BE2C (cell line): ENCODE measurements around the gene EIF1.
A peak's percentile ranks its signal among the peaks of the same experiment; 100 is the strongest.

Source experiments
- DNase-seq: peaks from one replicate; pipeline ENCODE4 v3.0.0-alpha.2; 2020
- H3K27me3 ChIP-seq: fragments of 250-450 bp; sonication (Bioruptor Pico); 2 replicates; pipeline ENCODE4 v1.5.1; 2020; ENCODE audit warnings: mild to moderate bottlenecking
- H3K36me3 ChIP-seq: fragments of 250-450 bp; sonication (Bioruptor Pico); 2 replicates; pipeline ENCODE4 v1.5.1; 2020; ENCODE audit warnings: mild to moderate bottlenecking
- H3K4me1 ChIP-seq: fragments of 250-450 bp; sonication (Bioruptor Pico); 2 replicates; pipeline ENCODE4 v1.5.1; 2020
- H3K4me3 ChIP-seq: 2 replicates; pipeline ENCODE4 v1.5.1; 2011; ENCODE audit warnings: low read depth, low read length
- H3K9me3 ChIP-seq: fragments of 250-450 bp; sonication (Bioruptor Pico); 2 replicates; pipeline ENCODE4 v1.5.1; 2020
- TF ChIP-seq, protein P1 (sequence below): IDR thresholded peaks from 2 replicates; pipeline ENCODE4 v1.5.1; 2012; ENCODE audit warnings: mild to moderate bottlenecking, low read depth, low read length

Gene EIF1

DNA sequence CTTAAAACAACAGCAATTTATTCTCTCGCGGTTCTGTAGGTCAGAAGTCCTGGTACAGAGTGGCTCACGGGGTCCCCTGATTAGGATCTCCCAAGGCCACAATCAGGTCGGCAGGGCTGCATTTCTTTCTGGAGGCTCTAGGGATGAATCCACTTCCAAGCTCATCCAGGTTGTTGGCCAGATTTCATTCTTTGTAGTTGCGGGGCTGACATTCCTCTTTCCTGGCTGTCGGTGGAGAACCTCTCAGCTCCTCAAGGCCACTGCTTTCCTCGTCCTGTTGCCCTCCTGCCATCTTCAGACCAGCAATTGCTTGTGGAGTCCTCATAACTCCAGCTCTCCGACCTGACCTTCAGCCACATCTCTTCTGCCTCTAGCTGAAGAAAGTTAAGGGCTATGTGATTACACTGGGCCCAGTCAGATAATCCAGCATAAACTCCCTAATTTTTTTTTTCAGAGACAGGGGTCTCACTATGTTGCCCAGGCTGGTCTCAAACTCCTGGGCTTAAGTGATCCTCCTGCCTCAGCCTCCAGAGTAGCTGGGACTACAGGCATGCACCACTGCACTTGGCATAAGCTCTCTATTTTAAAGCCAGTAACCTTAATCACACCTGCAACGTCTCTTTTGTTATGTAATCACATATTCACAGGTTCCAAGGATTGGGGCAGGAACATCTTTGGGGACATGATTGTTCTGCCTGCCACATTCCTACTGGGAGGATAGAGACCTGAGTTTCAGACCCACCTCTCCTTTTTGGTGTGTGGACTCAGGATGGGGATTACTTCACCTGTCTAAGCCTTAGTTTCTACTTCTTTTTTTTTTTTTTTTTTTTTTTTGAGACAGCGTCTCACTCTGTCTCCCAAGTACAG, 19.4 kb downstream of the EIF1 start:
- H3K4me1 ChIP-seq: peaks cover 11% of the 10 kb centered on the region
- no peaks in the 10 kb centered on the region for H3K9me3 ChIP-seq
- TF ChIP-seq, protein P1, sequence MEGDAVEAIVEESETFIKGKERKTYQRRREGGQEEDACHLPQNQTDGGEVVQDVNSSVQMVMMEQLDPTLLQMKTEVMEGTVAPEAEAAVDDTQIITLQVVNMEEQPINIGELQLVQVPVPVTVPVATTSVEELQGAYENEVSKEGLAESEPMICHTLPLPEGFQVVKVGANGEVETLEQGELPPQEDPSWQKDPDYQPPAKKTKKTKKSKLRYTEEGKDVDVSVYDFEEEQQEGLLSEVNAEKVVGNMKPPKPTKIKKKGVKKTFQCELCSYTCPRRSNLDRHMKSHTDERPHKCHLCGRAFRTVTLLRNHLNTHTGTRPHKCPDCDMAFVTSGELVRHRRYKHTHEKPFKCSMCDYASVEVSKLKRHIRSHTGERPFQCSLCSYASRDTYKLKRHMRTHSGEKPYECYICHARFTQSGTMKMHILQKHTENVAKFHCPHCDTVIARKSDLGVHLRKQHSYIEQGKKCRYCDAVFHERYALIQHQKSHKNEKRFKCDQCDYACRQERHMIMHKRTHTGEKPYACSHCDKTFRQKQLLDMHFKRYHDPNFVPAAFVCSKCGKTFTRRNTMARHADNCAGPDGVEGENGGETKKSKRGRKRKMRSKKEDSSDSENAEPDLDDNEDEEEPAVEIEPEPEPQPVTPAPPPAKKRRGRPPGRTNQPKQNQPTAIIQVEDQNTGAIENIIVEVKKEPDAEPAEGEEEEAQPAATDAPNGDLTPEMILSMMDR: no peak
- DNase-seq: no peak
- no peak overlapping the region for H3K4me3 ChIP-seq
- no peaks in the 10 kb centered on the region for H3K27me3 ChIP-seq
- H3K36me3 ChIP-seq: no peaks in the 10 kb centered on the region

DNA sequence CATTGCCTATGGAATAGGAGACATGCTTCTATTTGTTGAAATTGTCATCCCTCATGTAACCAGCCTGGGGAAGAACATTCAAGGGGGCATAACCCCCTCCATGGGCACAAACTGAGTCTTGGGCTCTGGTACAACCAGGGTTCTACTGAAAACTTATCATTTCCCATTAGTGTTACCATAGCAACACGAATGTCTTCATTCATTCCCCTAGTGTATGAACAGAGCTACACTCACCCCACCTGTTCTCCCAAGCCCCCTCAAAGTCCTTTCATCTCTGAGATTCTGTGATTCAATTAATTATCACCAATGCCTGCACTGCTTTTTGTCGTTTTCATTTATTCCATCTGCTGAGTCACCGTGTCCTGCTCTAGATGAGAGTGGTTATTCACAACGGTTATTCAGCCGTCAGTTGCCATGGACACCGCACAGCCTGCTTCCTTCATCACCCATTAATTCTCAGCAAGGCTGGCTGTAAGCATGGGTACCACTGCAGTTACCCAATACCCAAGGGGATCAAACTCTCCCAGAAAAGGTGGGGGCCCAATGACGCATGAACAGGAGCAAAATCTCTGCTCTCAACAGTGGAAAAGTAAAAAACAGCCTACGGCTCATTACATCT, 21.9 kb downstream of the EIF1 start:
- Histone ChIP-seq H3K9me3 (no peaks in the 10 kb centered on the region), H3K36me3 (no peaks in the 10 kb centered on the region), H3K4me3 (no peak overlapping the region), H3K4me1 (peaks cover 10% of the 10 kb centered on the region), H3K27me3 (no peaks in the 10 kb centered on the region)
- TF ChIP-seq, protein P1: no peak
- peak; percentile 84 for DNase-seq

DNA sequence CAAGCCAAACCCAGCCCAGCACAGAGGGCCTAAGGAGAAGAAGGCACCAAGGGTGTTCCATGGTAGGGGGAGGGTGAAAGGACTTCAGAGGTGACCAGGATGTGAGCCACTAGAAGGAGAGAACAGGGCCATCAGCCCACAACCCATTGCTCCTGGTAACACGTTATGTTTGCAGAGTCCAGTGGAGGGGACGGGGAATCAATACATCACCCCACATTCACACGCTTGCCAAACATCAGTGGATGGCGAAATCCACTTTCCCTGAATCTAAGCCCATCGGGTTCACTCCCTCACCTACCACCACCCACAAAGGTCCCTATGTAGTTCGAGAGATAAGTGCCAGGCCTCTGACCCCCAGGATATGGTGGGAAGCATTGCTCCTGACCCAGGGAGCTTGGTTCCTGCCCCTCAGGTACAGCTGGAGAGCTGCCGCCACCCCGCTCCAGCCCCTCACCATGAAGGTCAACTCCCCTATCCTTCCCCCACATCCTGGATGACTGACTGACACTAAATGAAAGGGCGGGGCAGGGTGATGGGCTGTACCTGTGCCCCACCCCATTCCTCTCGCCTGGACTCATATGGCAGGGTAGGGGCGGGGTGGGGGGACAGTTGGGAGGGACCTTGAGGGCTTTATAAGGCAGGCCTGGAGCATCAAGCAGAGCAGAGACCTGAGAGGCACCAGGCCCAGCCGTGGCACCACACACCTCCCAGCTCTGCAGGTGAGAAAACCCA, 23.1 kb downstream of the EIF1 start, which contains the start of gene GAST:
Gene GAST, plus strand, starts transcription at position 663 of the 732 bp plus-strand sequence. CDS start 3,106 bp downstream, outside the sequence.
- no peak for DNase-seq
- no peaks in the 10 kb centered on the region for H3K9me3 ChIP-seq
- H3K4me3 ChIP-seq: no peak within 1 kb of the TSS
- peaks cover 6% of the 10 kb centered on the region for H3K4me1 ChIP-seq
- H3K36me3 ChIP-seq: no peaks in the 10 kb centered on the region
- no peaks in the 10 kb centered on the region for H3K27me3 ChIP-seq
- TF ChIP-seq, protein P1: no peak

DNA sequence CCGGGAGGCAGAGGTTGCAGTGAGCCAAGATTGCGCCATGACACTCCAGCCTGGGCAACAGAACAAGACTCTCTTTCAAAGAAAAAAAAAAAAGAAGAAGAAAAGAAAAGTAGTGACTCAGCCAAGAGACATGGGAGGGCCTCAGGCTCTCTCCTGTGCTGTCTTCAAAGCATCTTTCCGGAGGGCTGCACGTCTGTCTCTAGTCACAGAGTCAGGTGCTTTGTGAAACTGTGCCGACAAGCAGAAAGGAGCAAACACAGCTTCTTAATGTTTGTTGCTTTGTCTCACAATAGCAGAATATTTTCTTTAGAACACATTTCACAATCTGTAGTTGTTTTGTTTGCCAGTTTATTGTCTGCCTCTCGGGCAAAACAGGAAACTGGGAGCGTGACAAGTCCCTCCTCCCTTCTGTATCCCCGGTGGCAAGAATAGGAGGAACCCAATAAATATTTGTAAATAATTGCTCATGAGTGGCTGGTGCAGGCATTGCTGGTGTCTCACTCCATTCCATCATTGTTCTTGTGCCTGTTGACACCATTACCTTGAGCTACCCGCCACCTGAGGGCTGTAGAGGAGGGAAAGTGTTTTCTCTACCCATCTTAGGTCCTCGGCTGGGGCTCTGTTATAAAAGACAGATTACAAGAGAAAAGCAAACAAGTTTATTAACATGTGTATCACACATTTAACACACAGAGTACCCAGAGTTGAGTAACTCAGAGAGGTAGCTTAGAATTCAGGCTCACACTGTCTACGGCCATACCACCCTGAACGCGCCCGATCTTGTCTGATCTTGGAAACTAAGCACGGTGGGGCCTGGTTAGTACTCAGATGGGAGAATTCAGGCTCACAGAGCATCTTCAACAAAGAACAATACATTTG, 29.0 kb downstream of the EIF1 start:
- no peaks in the 10 kb centered on the region for H3K27me3 ChIP-seq
- TF ChIP-seq, protein P1: no peak
- H3K4me1 ChIP-seq: no peaks in the 10 kb centered on the region; the same call in 1 of the 2 replicates
- DNase-seq: no peak
- no peaks in the 10 kb centered on the region for H3K36me3 ChIP-seq
- H3K4me3 ChIP-seq: no peak overlapping the region
- H3K9me3 ChIP-seq: no peaks in the 10 kb centered on the region

DNA sequence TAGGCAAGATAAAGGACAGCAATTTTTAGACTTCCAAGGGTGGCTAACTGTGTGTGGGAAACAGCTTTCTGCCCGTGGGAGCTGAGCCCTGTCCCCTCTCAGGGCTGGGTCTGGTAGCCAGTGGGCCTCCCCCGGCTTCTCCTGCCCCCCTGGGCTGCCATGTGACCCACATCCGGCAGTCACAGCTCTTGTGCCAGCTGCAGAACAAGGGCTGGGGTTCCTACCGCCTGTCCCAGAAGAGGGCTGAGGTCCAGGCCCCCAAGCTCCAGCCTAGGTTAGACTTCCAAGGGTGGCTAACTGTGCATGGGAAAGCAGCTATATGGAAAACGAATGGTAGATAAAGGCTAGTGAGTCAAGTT, 29.6 kb downstream of the EIF1 start:
- no peak for DNase-seq
- no peaks in the 10 kb centered on the region for H3K27me3 ChIP-seq
- H3K9me3 ChIP-seq: no peaks in the 10 kb centered on the region
- H3K4me3 ChIP-seq: no peak overlapping the region
- H3K36me3 ChIP-seq: no peaks in the 10 kb centered on the region
- no peaks in the 10 kb centered on the region; the same call in 1 of the 2 replicates for H3K4me1 ChIP-seq
- TF ChIP-seq, protein P1: no peak
